A673 (cell line): Measurements from ENCODE around the gene OXCT1. TPM values are rescaled to one million over a fixed set of nuclear protein-coding genes. Genes with fewer than 3 reads are reported as not detected.
A peak's percentile ranks its signal among the peaks of the same experiment; 100 is the strongest.

ENCODE experiments used
- BruUV-seq: library from RNA; stranded (reverse); fragments of 400-500 nt; replicated peaks from 2 replicates; lab custom pipeline; 2021; lab: Mats Ljungman, UMichigan
- CTCF ChIA-PET: fragments of 300-600 bp; sonication (Branson Sonifier 250); formaldehyde crosslinking; loops from one replicate; lab custom pipeline; 2022; ENCODE audit warnings: antibody characterized with exemption; lab: Charles Lee
- POLR2A ChIA-PET: fragments of 300-600 bp; sonication (Branson Sonifier 250); formaldehyde crosslinking; loops from one replicate; lab custom pipeline; 2022; ENCODE audit warnings: antibody characterized with exemption; ENCODE audit not compliant: low non-redundant PET; lab: Charles Lee
- DNase-seq: peaks from one replicate; pipeline ENCODE4 v3.0.0-alpha.2; 2015; ENCODE audit warnings: low spot score
- H3K27ac ChIP-seq: fragments of 200-600 bp; sonication (generic); 2 replicates; pipeline ENCODE4 v1.5.1; 2016; ENCODE audit warnings: mixed run types, low read depth, mild to moderate bottlenecking, mixed read lengths, antibody characterized with exemption, low read length; ENCODE audit not compliant: poor library complexity, severe bottlenecking
- H3K27me3 ChIP-seq: fragments of 200-600 bp; sonication (generic); replicated peaks from 2 replicates; pipeline ENCODE4 v1.6.1; 2017; ENCODE audit warnings: mixed run types, low read depth, mild to moderate bottlenecking, mixed read lengths, antibody characterized with exemption, low read length; ENCODE audit not compliant: insufficient read depth, poor library complexity
- H3K36me3 ChIP-seq: fragments of 200-600 bp; sonication (generic); 2 replicates; pipeline ENCODE4 v1.6.1; 2016; ENCODE audit warnings: mixed run types, mild to moderate bottlenecking, mixed read lengths, antibody characterized with exemption, low read length; ENCODE audit not compliant: insufficient read depth, poor library complexity, severe bottlenecking
- H3K4me1 ChIP-seq: fragments of 200-600 bp; sonication (generic); 2 replicates; pipeline ENCODE4 v1.6.1; 2017; ENCODE audit warnings: mixed run types, mild to moderate bottlenecking, mixed read lengths, antibody characterized with exemption, low read length; ENCODE audit not compliant: insufficient read depth, poor library complexity, severe bottlenecking
- H3K4me3 ChIP-seq: fragments of 200-600 bp; sonication (generic); 2 replicates; pipeline ENCODE4 v1.5.1; 2016; ENCODE audit warnings: low read depth, mixed run types, mild to moderate bottlenecking, mixed read lengths, low read length; ENCODE audit not compliant: poor library complexity, severe bottlenecking
- H3K9me3 ChIP-seq: fragments of 200-600 bp; sonication (generic); 2 replicates; pipeline ENCODE4 v1.6.1; 2016; ENCODE audit warnings: mixed run types, low read depth, mild to moderate bottlenecking, mixed read lengths, antibody characterized with exemption, low read length; ENCODE audit not compliant: poor library complexity, severe bottlenecking
- CTCF ChIP-seq: fragments of 300-800, 200-600 bp; sonication (generic); conservative IDR thresholded peaks from 2 replicates; pipeline ENCODE4 v1.5.1; 2017; ENCODE audit warnings: low read depth, mild to moderate bottlenecking, antibody characterized with exemption, low read length, moderate library complexity, mixed read lengths
- EZH2 ChIP-seq: fragments of 200-600 bp; sonication (generic); IDR thresholded peaks from 2 replicates; pipeline ENCODE4 v1.6.1; 2017; ENCODE audit warnings: borderline replicate concordance, low read depth, mild to moderate bottlenecking, mixed read lengths, antibody characterized with exemption, low read length; ENCODE audit not compliant: poor library complexity, severe bottlenecking
- intact Hi-C: fragments of 100-400 bp; cut with micrococcal nuclease; formaldehyde crosslinking; loops from one replicate; pipeline ENCODE4 v1.10.0; 2022; ENCODE audit not compliant: unreplicated experiment
- total RNA-seq: library from RNA; stranded (reverse); gene quantifications from 2 replicates; pipeline ENCODE4 v1.2.3, GENCODE V29; 2021

OXCT1 gene
- total RNA-seq, 1 experiment from 2014 or later: 48.4 TPM

- H3K27ac ChIP-seq: no peak overlapping the region
- H3K4me3 ChIP-seq: no peak overlapping the region
- H3K36me3 ChIP-seq: no peaks in the 10 kb centered on the region
- intact Hi-C loops: loop anchor here (1.0 kb wide), 1 partner anchor 135 kb away; no protein-coding TSS in a partner anchor
- no peaks in the 10 kb centered on the region for H3K9me3 ChIP-seq
- POLR2A ChIA-PET: no interaction called here
- H3K4me1 ChIP-seq: no peaks in the 10 kb centered on the region
- peak; percentile 67 for TF ChIP-seq CTCF
- no peak for TF ChIP-seq EZH2
- CTCF ChIA-PET: interaction anchor here (0.9 kb wide), 1 partner anchor 136 kb away, joined by 3 read pairs; no protein-coding TSS in a partner anchor
- DNase-seq: peak; percentile 68
- H3K27me3 ChIP-seq: no peaks in the 10 kb centered on the region
- no TSS peak for BruUV-seq
These were observed 162.2 kb downstream of the OXCT1 start for GRCh38 chr5:41707853-41708603.

- Histone ChIP-seq H3K4me1 (no peaks in the 10 kb centered on the region), H3K36me3 (no peaks in the 10 kb centered on the region), H3K9me3 (no peaks in the 10 kb centered on the region), H3K27me3 (no peaks in the 10 kb centered on the region), H3K27ac (no peak overlapping the region), H3K4me3 (no peak overlapping the region)
- peak; percentile 56 for TF ChIP-seq CTCF
- TF ChIP-seq EZH2: no peak
- BruUV-seq: no TSS peak
- DNase-seq: peak; percentile 60
- CTCF ChIA-PET: interaction anchor here (1.0 to 1.1 kb wide), 3 partner anchors 39 to 362 kb away, joined by 3 to 6 read pairs (median 4); no protein-coding TSS in a partner anchor
- intact Hi-C loops: loop anchor here (5.0 kb wide), 1 partner anchor 361 kb away; no protein-coding TSS in a partner anchor
- POLR2A ChIA-PET: no interaction called here
These were observed 174.2 kb downstream of the OXCT1 start for GRCh38 chr5:41695920-41696582.

- BruUV-seq: no TSS peak
- H3K27me3 ChIP-seq: no peaks in the 10 kb centered on the region
- no peak overlapping the region for H3K27ac ChIP-seq
- no peak for DNase-seq
- no peaks in the 10 kb centered on the region for H3K9me3 ChIP-seq
- H3K36me3 ChIP-seq: no peaks in the 10 kb centered on the region
- TF ChIP-seq CTCF: no peak
- TF ChIP-seq EZH2: no peak
- H3K4me3 ChIP-seq: no peak overlapping the region
- intact Hi-C loops: no loop called here
- H3K4me1 ChIP-seq: no peaks in the 10 kb centered on the region
- ChIA-PET CTCF (no interaction called here), POLR2A (no interaction called here)
These were observed 183.5 kb downstream of the OXCT1 start for GRCh38 chr5:41686767-41687166.
